Neuron (in vitro differentiated cells): ENCODE data around the gene CALCR.
"Not testable (repeated sequence)": the region's sequence is repeated elsewhere in the genome, so short reads cannot be mapped to it uniquely, and the experiment has no call there.

Experiments
- H2AFZ ChIP-seq: one replicate; pipeline ENCODE4 v1.6.1; 2013; ENCODE audit warnings: low read depth, mild to moderate bottlenecking, inconsistent platforms, low read length, moderate library complexity
- H3K27me3 ChIP-seq: one replicate; pipeline ENCODE4 v1.6.1; 2013; ENCODE audit warnings: low read length; ENCODE audit not compliant: insufficient read depth
- H3K36me3 ChIP-seq: one replicate; pipeline ENCODE4 v1.6.1; 2013; ENCODE audit warnings: low read length; ENCODE audit not compliant: insufficient read depth
- H3K4me1 ChIP-seq: one replicate; pipeline ENCODE4 v1.6.1; 2013; ENCODE audit warnings: low read length; ENCODE audit not compliant: insufficient read depth
- H3K4me3 ChIP-seq: 2 replicates; pipeline ENCODE4 v1.5.1; 2013; ENCODE audit warnings: mild to moderate bottlenecking, low read length, moderate library complexity
- H3K9me3 ChIP-seq: one replicate; pipeline ENCODE4 v1.6.1; 2013; ENCODE audit warnings: low read length

Gene CALCR

DNA sequence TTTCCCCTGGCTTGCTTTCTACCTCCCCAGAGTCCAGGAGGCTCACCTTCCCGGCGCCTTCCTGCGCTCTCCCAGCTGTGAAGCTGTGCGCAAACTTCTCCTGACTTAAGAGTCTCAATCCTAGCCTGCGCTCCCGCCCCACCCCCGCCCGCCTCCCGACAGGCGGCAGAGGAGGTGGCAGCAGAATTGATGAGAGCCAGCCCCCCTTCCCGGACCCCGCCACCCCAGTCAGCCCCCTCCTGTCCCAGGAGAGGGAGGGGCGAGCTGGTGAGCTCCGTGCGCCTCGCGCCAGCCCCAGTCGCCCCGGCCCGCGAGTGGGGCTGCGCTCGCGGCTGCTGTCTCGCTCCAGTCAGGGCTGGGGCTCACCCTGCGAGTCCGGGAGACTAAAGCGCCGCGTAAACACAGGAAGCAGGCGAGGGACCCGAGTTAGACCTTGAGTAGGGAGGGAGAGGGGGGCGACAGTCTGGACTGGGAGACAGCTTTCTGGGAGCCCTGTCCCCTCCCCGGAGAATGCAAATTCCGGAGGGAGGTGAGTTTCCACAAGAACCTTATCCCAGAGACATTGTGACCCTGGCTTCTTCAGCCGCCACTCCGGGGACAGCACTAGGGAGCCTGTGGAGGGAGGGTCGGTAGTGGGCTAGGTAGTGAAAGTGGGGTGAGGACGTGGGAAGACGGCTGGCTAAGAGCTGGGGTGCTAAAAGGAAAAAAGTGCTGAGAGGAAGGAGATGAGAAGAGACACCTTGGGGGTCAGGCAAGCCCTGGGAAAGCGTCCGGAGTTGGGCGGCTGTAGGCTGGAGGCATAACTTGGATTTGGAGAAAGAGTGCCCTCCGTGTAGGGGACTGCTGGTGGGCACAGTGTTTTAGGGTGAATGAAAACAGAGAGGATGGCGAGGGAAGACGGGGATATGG lies at the start of gene CALCR:
Gene CALCR, minus strand, starts transcription at position 79 of the 909 bp plus-strand sequence. CDS start 87,743 bp downstream, outside the sequence.
- Histone ChIP-seq H3K4me3 (peak within 1 kb of the TSS; percentile 57), H3K27me3 (peaks cover 25% of the 10 kb centered on the region), H3K4me1 (peaks cover 6% of the 10 kb centered on the region), H3K9me3 (no peaks in the 10 kb centered on the region), H3K36me3 (no peaks in the 10 kb centered on the region), H2AFZ (peak within 1 kb of the TSS; percentile 84)

DNA sequence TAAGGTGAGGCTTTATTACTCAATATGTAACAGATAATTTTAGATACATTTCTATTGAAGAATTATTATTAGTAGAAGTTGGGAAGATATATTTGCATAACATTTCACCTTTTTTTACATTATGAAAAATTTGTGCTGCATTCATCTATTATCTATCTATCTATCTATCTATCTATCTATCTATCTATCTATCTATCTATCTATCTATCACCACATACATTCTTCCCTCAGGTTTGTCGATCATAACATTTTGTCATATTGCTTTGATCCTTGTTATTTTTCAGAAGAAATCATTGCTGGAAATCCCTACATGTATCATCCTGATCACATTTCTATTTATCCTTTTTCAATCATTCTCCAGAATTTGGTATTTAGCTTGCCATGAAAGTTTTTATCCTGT lies 49.3 kb upstream of the CALCR start:
- Histone ChIP-seq H3K4me3 (no peak overlapping the region), H3K4me1 (no peaks in the 10 kb centered on the region), H3K27me3 (no peaks in the 10 kb centered on the region), H2AFZ (no peak overlapping the region), H3K9me3 (no peaks in the 10 kb centered on the region), H3K36me3 (no peaks in the 10 kb centered on the region)

DNA sequence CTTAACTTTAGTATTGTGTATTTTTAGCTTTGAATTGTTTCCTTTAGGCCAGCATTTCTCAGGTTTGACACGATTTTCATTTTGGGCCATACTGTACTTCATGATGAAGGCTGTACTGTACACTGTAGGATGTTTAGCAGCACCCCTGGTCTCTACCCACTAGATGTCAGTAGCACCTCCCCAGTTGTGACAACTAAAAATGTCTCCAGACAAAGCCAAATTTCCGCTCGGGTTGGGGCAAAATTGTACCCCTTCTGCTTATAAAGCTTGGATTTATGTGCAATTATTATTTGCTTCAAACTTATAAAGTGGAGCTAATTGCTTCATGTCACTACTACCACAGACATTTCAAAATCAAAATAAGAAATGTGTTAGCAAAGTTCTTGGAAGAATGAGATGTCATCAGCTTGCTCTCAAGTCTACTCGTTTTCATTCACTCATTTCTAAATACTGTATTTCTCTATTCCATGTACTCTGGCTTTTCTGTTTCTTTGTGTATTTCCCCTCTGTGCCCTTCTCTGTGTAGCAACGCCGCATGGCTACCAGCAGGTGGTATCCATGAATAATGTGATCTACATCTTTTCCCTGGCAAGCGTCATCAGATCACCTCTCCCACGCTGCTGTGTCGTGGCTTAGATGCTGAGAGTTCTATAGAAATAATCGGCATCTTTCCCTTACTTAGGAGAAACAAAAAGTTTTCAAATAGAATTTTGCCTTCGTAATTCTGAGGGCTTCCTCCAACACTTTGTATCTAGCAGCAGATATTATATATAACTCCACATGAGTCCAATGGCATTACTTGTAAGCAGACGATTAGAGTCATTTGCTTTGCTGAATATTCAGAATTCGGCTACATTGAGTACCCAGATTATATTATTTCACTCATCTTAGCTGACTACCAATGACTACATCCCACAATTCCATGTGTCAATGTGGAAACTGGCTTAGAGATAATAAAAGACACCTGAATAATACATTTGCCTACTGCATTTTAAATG lies 47.8 kb upstream of the CALCR start:
- Histone ChIP-seq H3K36me3 (no peaks in the 10 kb centered on the region), H2AFZ (peak overlapping the region; percentile 51), H3K4me3 (peak overlapping the region; percentile 14), H3K27me3 (no peaks in the 10 kb centered on the region), H3K9me3 (no peaks in the 10 kb centered on the region), H3K4me1 (no peaks in the 10 kb centered on the region)

DNA sequence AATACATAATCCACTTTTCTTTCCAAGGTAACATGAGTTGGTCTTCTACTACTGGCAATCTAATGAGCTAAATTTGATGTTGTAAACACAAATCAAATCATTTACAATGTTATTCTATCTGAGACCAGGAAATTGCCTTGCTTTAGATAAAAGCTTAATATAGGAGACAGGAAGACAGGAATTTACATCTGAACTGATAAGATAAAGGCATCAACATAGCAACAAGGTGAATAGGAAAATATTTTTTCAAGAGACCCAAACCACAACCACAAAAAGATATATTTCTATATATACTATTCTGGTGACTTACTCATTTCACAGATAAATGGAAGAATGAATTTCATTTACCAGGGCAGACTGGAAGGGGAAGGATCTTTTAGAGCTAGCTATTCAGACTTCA lies 46.3 kb upstream of the CALCR start:
- no peaks in the 10 kb centered on the region for H3K36me3 ChIP-seq
- no peaks in the 10 kb centered on the region for H3K4me1 ChIP-seq
- H3K4me3 ChIP-seq = no peak overlapping the region
- H3K9me3 ChIP-seq = no peaks in the 10 kb centered on the region
- H3K27me3 ChIP-seq = no peaks in the 10 kb centered on the region
- no peak overlapping the region for H2AFZ ChIP-seq

DNA sequence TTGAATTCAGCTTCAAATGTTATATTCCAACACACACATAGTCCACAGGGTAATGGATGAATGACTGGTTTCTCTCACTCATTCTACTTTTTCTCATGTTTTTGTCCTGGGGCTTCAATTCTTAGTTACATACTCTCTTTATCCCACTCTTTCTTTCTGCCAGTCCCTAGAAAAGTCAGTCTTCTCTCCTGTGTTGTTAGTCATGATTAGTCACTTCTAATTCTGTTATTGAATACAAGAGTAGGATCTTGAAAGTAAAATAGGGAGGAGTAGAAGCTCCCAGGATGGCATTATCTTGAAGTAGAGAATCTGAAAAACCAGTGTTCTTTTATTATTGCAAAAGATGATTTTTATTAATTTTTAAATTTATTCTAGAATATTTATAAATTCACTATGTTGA lies 45.5 kb upstream of the CALCR start:
- Histone ChIP-seq H3K27me3 (no peaks in the 10 kb centered on the region), H3K4me1 (no peaks in the 10 kb centered on the region), H3K9me3 (no peaks in the 10 kb centered on the region), H3K36me3 (no peaks in the 10 kb centered on the region), H3K4me3 (no peak overlapping the region), H2AFZ (no peak overlapping the region)

DNA sequence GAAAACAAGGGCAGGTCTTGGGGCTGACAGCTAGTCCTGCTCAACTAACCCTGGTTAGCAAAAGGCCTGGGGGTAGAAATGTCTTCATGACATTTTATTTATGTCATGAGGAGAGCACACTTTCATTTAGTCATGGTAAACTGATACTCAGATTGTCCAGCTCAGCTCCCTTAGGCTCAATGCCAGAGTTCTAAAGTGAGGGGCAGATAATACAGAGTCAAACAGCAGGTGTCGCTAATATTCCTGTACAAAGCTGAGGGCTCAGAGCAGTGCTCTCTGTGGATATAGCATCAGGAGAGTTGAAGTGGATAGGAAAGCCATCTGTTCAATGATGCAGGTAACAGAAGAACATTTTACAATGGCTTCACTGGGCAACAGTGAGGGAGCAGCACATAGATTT lies 26.8 kb upstream of the CALCR start:
- Histone ChIP-seq H3K9me3 (no peaks in the 10 kb centered on the region), H3K27me3 (no peaks in the 10 kb centered on the region), H3K4me1 (no peaks in the 10 kb centered on the region), H3K36me3 (no peaks in the 10 kb centered on the region), H3K4me3 (no peak overlapping the region), H2AFZ (no peak overlapping the region)

DNA sequence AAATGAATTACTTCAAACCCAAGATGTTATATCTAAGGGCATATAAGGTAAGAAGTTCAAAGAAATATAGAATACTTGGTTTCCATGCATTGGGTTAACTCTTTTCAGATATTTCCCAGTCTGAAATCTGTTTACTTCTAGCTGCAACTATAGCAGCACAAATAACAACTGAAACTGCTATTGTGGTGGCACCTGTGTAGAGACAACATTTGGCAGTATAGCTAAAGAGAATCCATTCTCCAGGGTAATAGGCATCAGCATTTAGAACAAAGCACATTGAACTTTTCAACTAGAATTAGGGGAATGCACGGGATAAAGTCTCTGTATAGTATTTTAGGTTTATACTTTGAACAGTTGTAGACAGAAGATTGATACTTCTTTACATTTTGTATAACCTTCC lies 19.7 kb upstream of the CALCR start:
- H3K36me3 ChIP-seq = no peaks in the 10 kb centered on the region
- no peak overlapping the region for H2AFZ ChIP-seq
- no peaks in the 10 kb centered on the region for H3K9me3 ChIP-seq
- H3K4me1 ChIP-seq = no peaks in the 10 kb centered on the region
- H3K27me3 ChIP-seq = no peaks in the 10 kb centered on the region
- H3K4me3 ChIP-seq = no peak overlapping the region

DNA sequence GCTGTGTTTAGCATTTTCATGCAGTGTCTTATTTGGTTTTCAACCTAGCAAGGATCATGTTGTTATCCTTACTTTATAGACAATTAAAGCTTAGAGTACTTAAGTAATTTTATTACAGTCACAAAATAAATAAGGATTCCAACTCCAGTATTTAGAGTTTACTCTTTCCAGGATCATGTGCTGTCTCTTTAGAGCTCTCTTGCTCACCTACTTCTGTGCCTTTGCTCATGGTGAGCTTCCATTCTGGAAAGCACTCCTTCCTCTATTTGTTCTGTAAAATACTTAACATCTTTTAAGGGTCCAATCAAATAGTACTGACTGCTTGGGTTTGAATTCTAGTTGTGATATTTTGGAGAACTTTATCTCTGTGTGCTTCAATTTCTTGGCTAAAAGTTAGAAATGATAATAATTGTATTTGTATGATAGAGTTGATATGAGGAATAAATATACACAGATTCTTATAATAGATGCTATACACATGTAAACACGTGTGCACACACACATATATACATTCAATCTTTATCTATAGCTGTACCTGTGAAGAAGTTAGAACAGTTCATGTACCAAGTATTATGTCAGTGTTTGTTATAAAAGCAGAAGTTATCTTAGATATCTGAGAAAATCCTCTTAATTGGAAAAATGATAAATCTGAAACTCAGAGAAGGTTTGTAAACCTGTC lies 18.2 kb upstream of the CALCR start:
- H3K9me3 ChIP-seq = no peaks in the 10 kb centered on the region
- no peaks in the 10 kb centered on the region for H3K36me3 ChIP-seq
- no peaks in the 10 kb centered on the region for H3K4me1 ChIP-seq
- no peak overlapping the region for H2AFZ ChIP-seq
- H3K27me3 ChIP-seq = no peaks in the 10 kb centered on the region
- H3K4me3 ChIP-seq = no peak overlapping the region

DNA sequence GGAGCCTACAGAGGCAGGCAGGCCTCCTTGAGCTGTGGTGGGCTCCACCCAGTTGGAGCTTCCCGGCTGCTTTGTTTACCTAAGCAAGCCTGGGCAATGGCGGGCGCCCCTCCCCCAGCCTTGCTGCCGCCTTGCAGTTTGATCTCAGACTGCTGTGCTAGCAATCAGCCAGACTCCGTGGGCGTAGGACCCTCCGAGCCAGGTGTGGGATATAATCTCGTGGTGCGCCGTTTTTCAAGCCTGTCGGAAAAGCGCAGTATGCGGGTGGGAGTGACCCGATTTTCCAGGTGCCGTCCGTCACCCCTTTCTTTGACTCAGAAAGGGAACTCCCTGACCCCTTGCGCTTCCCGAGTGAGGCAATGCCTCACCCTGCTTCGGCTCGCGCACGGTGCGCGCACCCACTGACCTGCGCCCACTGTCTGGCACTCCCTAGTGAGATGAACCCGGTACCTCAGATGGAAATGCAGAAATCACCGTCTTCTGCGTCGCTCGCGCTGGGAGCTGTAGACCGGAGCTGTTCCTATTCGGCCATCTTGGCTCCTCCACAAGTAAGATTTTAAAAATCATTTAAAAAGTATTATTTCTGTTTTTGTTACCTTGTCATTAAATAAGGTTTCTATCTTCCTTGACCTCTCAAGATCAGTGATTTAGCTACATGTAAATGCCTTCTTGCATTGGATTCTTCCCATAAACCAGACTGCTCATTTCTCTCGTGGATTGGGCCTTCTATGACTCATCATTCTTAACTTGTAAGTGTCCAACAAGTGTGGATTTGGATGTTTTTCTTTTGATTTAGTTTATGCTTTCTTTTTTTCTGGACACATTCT lies 16.9 kb upstream of the CALCR start:
- not testable (repeated sequence) for H3K4me1 ChIP-seq, H3K27me3 ChIP-seq, H3K36me3 ChIP-seq, H2AFZ ChIP-seq, H3K9me3 ChIP-seq, H3K4me3 ChIP-seq

DNA sequence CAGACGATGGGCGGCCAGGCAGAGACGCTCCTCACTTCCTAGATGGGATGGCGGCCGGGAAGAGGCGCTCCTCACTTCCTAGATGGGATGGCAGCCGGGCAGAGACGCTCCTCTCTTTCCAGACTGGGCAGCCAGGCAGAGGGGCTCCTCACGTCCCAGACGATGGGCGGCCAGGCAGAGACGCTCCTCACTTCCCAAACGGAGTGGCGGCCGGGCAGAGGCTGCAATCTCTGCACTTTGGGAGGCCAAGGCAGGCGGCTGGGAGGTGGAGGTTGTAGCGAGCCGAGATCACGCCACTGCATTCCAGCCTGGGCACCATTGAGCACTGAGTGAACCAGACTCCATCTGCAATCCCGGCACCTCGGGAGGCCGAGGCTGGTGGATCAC lies 11.9 kb upstream of the CALCR start:
- H2AFZ ChIP-seq, H3K4me1 ChIP-seq, H3K9me3 ChIP-seq, H3K36me3 ChIP-seq, H3K4me3 ChIP-seq, H3K27me3 ChIP-seq: not testable (repeated sequence)

DNA sequence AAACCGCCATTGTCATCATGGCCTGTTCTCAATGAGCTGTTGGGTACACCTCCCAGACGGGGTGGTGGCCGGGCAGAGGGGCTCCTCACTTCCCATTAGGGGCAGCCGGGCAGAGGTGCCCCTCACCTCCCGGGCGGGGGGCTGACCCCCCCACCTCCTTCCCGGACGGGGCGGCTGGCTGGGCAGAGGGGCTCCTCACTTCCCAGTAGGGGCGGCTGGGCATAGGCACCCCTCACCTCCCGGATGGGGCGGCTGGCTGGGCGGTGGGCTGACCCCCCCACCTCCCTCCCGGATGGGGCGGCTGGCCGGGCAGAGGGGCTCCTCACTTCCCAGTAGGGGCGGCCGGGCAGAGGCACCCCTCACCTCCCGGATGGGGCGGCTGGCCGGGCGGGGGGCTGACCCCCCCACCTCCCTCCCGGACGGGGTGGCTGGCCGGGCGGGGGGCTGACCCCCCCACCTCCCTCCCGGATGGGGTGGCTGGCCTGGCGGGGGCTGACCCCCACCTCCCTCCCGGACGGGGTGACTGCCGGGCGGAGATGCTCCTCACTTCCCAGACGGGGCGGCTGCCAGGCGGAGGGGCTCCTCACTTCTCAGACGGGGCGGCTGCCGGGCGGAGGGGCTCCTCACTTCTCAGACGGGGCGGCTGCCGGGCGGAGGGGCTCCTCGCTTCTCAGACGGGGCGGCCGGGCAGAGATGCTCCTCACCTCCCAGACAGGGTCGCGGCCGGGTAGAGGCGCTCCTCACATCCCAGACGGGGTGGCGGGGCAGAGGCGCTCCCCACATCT lies 11.4 kb upstream of the CALCR start:
- not testable (repeated sequence) for H3K27me3 ChIP-seq, H3K9me3 ChIP-seq, H3K4me1 ChIP-seq, H3K36me3 ChIP-seq, H2AFZ ChIP-seq, H3K4me3 ChIP-seq

DNA sequence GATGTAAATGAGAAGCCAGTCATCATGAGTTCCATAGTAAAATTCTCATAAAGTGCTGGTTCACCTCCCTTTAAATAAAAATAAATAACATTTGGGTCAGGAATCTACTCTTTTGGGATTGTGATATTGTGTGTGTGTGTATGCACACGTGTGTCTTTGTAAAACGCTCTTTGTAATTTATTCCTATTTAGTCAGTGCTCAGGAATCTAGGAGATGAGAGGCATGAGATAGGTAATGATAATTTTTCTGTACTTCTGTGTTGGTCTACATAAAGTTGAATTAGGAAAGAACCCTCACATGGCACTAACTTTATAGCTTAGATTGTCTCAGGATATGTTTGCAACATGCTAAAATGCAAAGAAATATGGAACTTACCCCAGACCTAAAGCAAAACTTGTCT lies 4.9 kb upstream of the CALCR start:
- no peak overlapping the region for H3K4me3 ChIP-seq
- H3K27me3 ChIP-seq = peaks cover 16% of the 10 kb centered on the region
- no peak overlapping the region for H2AFZ ChIP-seq
- H3K9me3 ChIP-seq = no peaks in the 10 kb centered on the region
- peaks cover 1% of the 10 kb centered on the region for H3K4me1 ChIP-seq
- H3K36me3 ChIP-seq = no peaks in the 10 kb centered on the region
